Measurements from ENCODE around the gene ATP11A. TPM values are rescaled to one million over a fixed set of nuclear protein-coding genes. Genes with fewer than 3 reads are reported as not detected.

Gene ATP11A
- total and polyA plus RNA-seq, 9 of the 15 experiments (the other 6 are each of a cell fraction or from before 2014, with no cell fraction given), result 0.38 to 34.2 (median 4.2) TPM

DNA sequence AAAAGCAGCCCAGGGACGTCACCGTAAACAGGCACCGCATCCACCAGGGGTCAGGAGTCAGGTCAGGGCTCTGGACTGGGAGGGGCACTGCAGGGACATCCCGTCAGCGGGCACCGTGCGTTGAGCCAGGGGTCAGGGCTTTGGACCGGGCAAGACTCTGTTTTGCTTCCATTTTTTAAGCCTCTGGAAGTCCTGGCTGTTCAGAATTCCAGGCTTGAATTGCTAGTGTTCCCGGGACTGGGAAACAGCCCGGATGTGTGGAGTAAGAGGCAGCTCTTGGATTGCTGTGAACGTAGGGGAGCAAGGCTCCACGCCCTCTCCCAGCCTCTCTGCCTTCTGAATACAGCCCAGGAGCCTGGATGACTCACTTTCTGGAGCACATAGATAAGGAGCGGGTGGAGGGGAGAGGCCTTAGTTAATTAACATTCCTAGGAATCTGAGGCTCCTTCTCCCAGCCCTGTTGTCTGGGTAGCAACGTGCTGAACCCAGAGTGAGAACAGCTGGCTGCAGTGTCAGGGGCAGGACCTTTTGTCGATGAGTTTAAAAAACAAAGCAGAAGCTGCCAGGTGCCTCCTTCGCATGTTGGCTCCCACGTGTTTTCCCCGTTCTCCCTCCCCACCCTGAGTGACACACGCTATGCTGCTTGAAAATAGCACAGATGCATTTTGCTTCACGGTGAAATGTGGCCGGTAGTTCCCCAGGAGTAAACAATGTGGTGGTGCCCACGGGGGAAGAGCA is 21.9 kb downstream of the ATP11A start (continued):
- TF ChIP-seq BHLHE40 (IDR thresholded peaks at IDR 0.05; ENCODE audit: low read length) (peak; percentile 83), ZNF253 (CRISPR knock-in tag; conservative IDR thresholded peaks at IDR 0.05) (no peak), ZNF551 (CRISPR knock-in tag; IDR thresholded peaks at IDR 0.05) (no peak), SMARCE1 (IDR thresholded peaks at IDR 0.05) (peak; percentile 97), JUND (IDR thresholded peaks at IDR 0.05; ENCODE audit: borderline replicate concordance, low read depth, low read length) (peak; percentile 100), JUND (tag; IDR thresholded peaks at IDR 0.05; ENCODE audit: borderline replicate concordance, low read depth, low read length) (peak; percentile 99), TCFL5 (CRISPR knock-in tag; conservative IDR thresholded peaks at IDR 0.05) (no peak), PTBP1 (IDR thresholded peaks at IDR 0.05; ENCODE audit: low read depth, low read length) (no peak), ZNF197 (CRISPR knock-in tag; IDR thresholded peaks at IDR 0.05; ENCODE audit: low read depth) (0 out of 2 replicates have a peak, but pooled peaks have one; percentile 56), TAF1 (IDR thresholded peaks at IDR 0.05; ENCODE audit: control insufficient read depth, extremely low read depth, insufficient read depth, low read length, severe bottlenecking) (no peak), ZNF174 (CRISPR knock-in tag; IDR thresholded peaks at IDR 0.05) (no peak), GATA2 (CRISPR knock-in tag; IDR thresholded peaks at IDR 0.05) (peak; percentile 69), NFYB (IDR thresholded peaks at IDR 0.05; ENCODE audit: extremely low read depth, insufficient read length) (no peak), FOXJ2 (tag; IDR thresholded peaks at IDR 0.05) (no peak), ARID2 (IDR thresholded peaks at IDR 0.05) (no peak), SREBF2 (CRISPR knock-in tag; IDR thresholded peaks at IDR 0.05) (no peak), MEF2A (IDR thresholded peaks at IDR 0.05; ENCODE audit: control insufficient read depth, low read depth, low read length) (no peak), HEY1 (CRISPR knock-in tag; IDR thresholded peaks at IDR 0.05; ENCODE audit: borderline replicate concordance) (no peak), PCBP1 (IDR thresholded peaks at IDR 0.05; ENCODE audit: low read depth, low read length, poor library complexity, severe bottlenecking) (no peak), CXXC5 (CRISPR knock-in tag; IDR thresholded peaks at IDR 0.05) (peak; percentile 78), HDAC3 (IDR thresholded peaks at IDR 0.05; ENCODE audit: borderline replicate concordance, partially characterized antibody) (peak; percentile 55), KAT7 (CRISPR knock-in tag; IDR thresholded peaks at IDR 0.05; ENCODE audit: borderline replicate concordance) (no peak)
- TF ChIP-seq, protein P1, sequence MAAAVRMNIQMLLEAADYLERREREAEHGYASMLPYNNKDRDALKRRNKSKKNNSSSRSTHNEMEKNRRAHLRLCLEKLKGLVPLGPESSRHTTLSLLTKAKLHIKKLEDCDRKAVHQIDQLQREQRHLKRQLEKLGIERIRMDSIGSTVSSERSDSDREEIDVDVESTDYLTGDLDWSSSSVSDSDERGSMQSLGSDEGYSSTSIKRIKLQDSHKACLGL (CRISPR knock-in tag; IDR thresholded peaks at IDR 0.05; ENCODE audit: borderline replicate concordance, poor library complexity, severe bottlenecking), result peak; percentile 45
- TF ChIP-seq, protein P2, sequence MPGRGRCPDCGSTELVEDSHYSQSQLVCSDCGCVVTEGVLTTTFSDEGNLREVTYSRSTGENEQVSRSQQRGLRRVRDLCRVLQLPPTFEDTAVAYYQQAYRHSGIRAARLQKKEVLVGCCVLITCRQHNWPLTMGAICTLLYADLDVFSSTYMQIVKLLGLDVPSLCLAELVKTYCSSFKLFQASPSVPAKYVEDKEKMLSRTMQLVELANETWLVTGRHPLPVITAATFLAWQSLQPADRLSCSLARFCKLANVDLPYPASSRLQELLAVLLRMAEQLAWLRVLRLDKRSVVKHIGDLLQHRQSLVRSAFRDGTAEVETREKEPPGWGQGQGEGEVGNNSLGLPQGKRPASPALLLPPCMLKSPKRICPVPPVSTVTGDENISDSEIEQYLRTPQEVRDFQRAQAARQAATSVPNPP (IDR thresholded peaks at IDR 0.05; ENCODE audit: borderline replicate concordance, insufficient read depth, insufficient read length), result no peak
- TF ChIP-seq, protein P3, sequence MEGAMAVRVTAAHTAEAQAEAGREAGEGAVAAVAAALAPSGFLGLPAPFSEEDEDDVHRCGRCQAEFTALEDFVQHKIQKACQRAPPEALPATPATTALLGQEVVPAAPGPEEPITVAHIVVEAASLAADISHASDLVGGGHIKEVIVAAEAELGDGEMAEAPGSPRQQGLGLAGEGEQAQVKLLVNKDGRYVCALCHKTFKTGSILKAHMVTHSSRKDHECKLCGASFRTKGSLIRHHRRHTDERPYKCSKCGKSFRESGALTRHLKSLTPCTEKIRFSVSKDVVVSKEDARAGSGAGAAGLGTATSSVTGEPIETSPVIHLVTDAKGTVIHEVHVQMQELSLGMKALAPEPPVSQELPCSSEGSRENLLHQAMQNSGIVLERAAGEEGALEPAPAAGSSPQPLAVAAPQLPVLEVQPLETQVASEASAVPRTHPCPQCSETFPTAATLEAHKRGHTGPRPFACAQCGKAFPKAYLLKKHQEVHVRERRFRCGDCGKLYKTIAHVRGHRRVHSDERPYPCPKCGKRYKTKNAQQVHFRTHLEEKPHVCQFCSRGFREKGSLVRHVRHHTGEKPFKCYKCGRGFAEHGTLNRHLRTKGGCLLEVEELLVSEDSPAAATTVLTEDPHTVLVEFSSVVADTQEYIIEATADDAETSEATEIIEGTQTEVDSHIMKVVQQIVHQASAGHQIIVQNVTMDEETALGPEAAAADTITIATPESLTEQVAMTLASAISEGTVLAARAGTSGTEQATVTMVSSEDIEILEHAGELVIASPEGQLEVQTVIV (CRISPR knock-in tag; IDR thresholded peaks at IDR 0.05; ENCODE audit: borderline replicate concordance), result no peak
